SU-DHL-6 (cell line): ENCODE data around the gene RAB40C.

Source experiments
- H2AFZ ChIP-seq: fragments of 200-600 bp; sonication (generic); 2 replicates; pipeline ENCODE4 v1.6.1; 2014; ENCODE audit warnings: low read depth, mild to moderate bottlenecking, moderate library complexity, mixed read lengths, antibody characterized with exemption, low read length; ENCODE audit not compliant: severe bottlenecking
- H3F3A ChIP-seq: fragments of 200-600 bp; shearing (Covaris generic); 2 replicates; pipeline ENCODE4 v1.6.0; 2016; ENCODE audit warnings: antibody characterized with exemption, mild to moderate bottlenecking; ENCODE audit not compliant: insufficient read depth
- H3K27ac ChIP-seq: fragments of 200-600 bp; sonication (generic); 2 replicates; pipeline ENCODE4 v1.5.1; 2016; ENCODE audit warnings: low read depth, mild to moderate bottlenecking, low read length, moderate library complexity, mixed read lengths
- H3K27me3 ChIP-seq: fragments of 200-600 bp; sonication (generic), shearing (Covaris generic); 2 replicates; pipeline ENCODE4 v1.6.0; 2014; ENCODE audit warnings: mild to moderate bottlenecking, low read length
- H3K36me3 ChIP-seq: fragments of 200-600 bp; sonication (generic); 2 replicates; pipeline ENCODE4 v1.6.1; 2014; ENCODE audit warnings: mild to moderate bottlenecking, low read length, mixed read lengths
- H3K4me2 ChIP-seq: fragments of 300-600, 200-600 bp; shearing (Covaris generic), sonication (generic); 2 replicates; pipeline ENCODE4 v1.6.0; 2014; ENCODE audit warnings: low read length, low read depth, mild to moderate bottlenecking; ENCODE audit not compliant: poor library complexity, severe bottlenecking
- H3K4me3 ChIP-seq: fragments of 200-600 bp; sonication (generic); 2 replicates; pipeline ENCODE4 v1.5.1; 2014; ENCODE audit warnings: antibody characterized with exemption, low read length, mild to moderate bottlenecking, mixed read lengths; ENCODE audit not compliant: insufficient read depth, poor library complexity, severe bottlenecking
- H3K79me2 ChIP-seq: fragments of 200-600 bp; sonication (generic); 2 replicates; pipeline ENCODE4 v1.6.1; 2014; ENCODE audit warnings: mild to moderate bottlenecking, low read length, moderate library complexity; ENCODE audit not compliant: insufficient read depth
- H3K9ac ChIP-seq: fragments of 200-600 bp; sonication (generic); 2 replicates; pipeline ENCODE4 v1.7.0; 2014; ENCODE audit warnings: mild to moderate bottlenecking, low read length
- H3K9me2 ChIP-seq: fragments of 200-600 bp; sonication (generic); replicated peaks from 2 replicates; pipeline ENCODE4 v1.6.1; 2014; ENCODE audit warnings: low read length; ENCODE audit not compliant: insufficient read depth
- H3K9me3 ChIP-seq: fragments of 200-600 bp; sonication (generic); 2 replicates; pipeline ENCODE4 v1.6.1; 2014; ENCODE audit warnings: low read length, mixed read lengths; ENCODE audit not compliant: insufficient read depth
- H4K20me1 ChIP-seq: fragments of 200-600 bp; sonication (generic); 2 replicates; pipeline ENCODE4 v1.6.1; 2014; ENCODE audit warnings: low read depth, mild to moderate bottlenecking, antibody characterized with exemption, low read length, moderate library complexity, mixed read lengths
- EZH2phosphoT487 ChIP-seq: fragments of 200-600 bp; sonication (generic), shearing (Covaris generic); conservative IDR thresholded peaks from 2 replicates; pipeline ENCODE4 v1.6.1; 2018; ENCODE audit warnings: mild to moderate bottlenecking, antibody characterized with exemption, low read length, moderate library complexity, mixed read lengths
- TF ChIP-seq, protein P1 (sequence below): fragments of 200-600 bp; sonication (generic); IDR thresholded peaks from one replicate; pipeline ENCODE4 v1.5.1; 2017; ENCODE audit warnings: antibody characterized with exemption, mild to moderate bottlenecking, low read length, moderate library complexity; ENCODE audit not compliant: insufficient read depth, poor library complexity, severe bottlenecking

RAB40C gene

DNA sequence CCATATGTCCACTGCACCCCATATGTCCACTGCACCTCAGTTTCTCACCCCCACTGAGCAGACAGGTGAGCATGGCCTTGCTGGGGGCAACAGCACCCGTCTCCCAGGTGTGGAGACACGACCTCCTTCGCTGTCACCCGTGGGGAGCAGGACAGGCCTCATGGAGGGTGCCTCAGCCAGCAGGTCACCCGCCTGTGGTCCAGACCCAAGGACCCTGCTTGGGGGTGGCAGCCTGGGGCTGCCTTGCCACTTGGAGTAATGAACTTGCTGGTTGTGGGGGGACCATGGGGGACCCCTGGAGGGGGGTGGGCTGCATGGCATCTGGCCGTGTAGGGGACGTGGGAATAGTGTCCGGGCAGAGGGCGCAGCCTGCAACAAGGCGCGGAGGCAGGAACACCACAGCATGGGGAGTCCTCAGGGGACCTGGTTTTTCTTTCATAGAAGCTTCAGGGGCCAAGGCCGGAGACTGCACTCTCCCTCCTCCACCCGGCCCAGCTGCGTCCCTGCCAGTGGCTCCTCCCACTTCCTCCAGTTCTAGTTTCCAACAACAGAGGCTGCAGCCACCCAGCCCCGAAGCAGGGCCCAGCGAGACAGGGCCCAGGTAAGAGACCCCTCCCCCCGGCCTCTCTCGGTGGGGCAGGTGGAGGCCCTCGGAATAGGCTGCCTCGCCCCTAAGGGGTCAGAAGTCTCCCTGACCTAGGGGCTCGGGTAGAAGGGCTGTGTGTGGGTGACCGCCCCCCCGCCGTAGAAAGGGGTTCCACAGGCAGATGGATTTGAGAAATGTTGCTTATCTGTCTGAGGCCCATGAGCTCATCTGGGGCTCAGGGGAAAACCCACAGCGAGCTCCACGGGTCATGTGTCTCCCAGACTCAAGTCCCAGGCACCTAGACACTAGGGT is 23.1 kb upstream of the RAB40C start, which contains the start of gene NHLRC4:
TSS of gene NHLRC4 (plus strand) at position 531 of the 898 bp plus-strand sequence. CDS start 1,043 bp downstream, outside the sequence.
- Histone ChIP-seq H3K4me3 (no peak within 1 kb of the TSS), H4K20me1 (no peaks in the 10 kb centered on the region), H3F3A (no peaks in the 10 kb centered on the region), H2AFZ (peak within 1 kb of the TSS; percentile 58), H3K9me3 (no peaks in the 10 kb centered on the region), H3K9ac (no peak within 1 kb of the TSS; the same call in 1 of the 2 replicates), H3K4me2 (peak within 1 kb of the TSS; percentile 34), H3K27me3 (no peaks in the 10 kb centered on the region), H3K79me2 (no peaks in the 10 kb centered on the region), H3K36me3 (no peaks in the 10 kb centered on the region), H3K9me2 (no peaks in the 10 kb centered on the region), H3K27ac (no peak within 1 kb of the TSS)
- TF ChIP-seq, protein P1, sequence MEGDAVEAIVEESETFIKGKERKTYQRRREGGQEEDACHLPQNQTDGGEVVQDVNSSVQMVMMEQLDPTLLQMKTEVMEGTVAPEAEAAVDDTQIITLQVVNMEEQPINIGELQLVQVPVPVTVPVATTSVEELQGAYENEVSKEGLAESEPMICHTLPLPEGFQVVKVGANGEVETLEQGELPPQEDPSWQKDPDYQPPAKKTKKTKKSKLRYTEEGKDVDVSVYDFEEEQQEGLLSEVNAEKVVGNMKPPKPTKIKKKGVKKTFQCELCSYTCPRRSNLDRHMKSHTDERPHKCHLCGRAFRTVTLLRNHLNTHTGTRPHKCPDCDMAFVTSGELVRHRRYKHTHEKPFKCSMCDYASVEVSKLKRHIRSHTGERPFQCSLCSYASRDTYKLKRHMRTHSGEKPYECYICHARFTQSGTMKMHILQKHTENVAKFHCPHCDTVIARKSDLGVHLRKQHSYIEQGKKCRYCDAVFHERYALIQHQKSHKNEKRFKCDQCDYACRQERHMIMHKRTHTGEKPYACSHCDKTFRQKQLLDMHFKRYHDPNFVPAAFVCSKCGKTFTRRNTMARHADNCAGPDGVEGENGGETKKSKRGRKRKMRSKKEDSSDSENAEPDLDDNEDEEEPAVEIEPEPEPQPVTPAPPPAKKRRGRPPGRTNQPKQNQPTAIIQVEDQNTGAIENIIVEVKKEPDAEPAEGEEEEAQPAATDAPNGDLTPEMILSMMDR = no peak

DNA sequence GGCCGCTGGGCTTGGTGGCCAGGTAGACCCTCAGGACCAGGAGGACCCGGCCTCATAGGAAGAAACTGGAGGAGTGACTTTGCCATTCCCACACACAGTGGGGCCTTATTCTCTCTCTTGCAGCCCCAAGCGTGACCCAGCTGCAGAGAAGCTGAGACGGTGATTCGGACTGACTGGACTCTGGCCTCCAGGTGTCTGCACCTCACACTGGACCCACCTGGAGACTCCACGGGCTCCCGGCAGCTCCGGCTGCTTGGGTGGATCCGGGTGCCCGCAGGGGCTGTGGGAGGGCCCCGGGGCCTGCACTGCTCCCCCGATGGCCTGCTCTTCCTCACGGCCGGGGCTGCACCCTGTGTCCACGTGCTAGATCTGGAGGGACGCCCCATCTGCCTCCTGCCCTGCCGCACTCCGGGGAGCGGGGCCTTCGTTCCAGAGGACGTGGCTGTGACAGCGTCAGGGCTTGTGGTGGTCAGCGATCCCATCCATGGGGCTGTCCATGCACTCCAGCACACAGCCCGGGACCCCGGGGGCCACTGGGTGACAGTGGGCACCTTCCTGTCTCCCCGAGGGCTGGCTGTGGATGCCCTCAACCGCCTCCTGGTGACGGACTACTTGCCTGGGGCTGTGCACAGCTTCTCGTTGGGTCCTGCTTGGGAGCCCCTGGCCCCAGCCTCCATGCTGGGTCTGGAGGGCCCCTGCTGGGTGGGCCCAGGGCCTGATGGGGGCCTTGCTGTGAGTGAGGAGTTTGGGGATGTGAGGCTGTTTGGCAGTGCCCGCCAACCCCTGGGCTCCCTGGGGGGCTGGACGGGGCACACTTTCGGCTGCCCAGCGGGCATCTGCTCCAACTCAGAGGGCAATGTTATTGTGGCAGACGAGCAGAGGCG is 22.3 kb upstream of the RAB40C start:
- no peaks in the 10 kb centered on the region for H3K27me3 ChIP-seq
- no peak for TF ChIP-seq EZH2phosphoT487
- TF ChIP-seq, protein P1 = no peak
- H3K36me3 ChIP-seq = no peaks in the 10 kb centered on the region
- H2AFZ ChIP-seq = no peak overlapping the region
- no peaks in the 10 kb centered on the region for H3K79me2 ChIP-seq
- no peak overlapping the region for H3K27ac ChIP-seq
- H3K9me2 ChIP-seq = no peaks in the 10 kb centered on the region
- H3K9me3 ChIP-seq = no peaks in the 10 kb centered on the region
- H4K20me1 ChIP-seq = no peaks in the 10 kb centered on the region
- H3F3A ChIP-seq = no peaks in the 10 kb centered on the region
- H3K4me2 ChIP-seq = no peak overlapping the region
- H3K4me3 ChIP-seq = no peak overlapping the region
- H3K9ac ChIP-seq = no peak overlapping the region; the same call in 1 of the 2 replicates

- Histone ChIP-seq H4K20me1 (no peaks in the 10 kb centered on the region), H3K27ac (no peak overlapping the region), H3K4me2 (peak overlapping the region; percentile 67), H3K27me3 (no peaks in the 10 kb centered on the region), H2AFZ (no peak overlapping the region), H3K9me2 (no peaks in the 10 kb centered on the region), H3K4me3 (peak overlapping the region; percentile 54), H3F3A (no peaks in the 10 kb centered on the region), H3K36me3 (no peaks in the 10 kb centered on the region), H3K9ac (peak overlapping the region; percentile 74), H3K9me3 (no peaks in the 10 kb centered on the region), H3K79me2 (no peaks in the 10 kb centered on the region)
- TF ChIP-seq, protein P1 = no peak
- TF ChIP-seq EZH2phosphoT487 = no peak
Measured at GRCh38 chr16:568401-569258, 21.2 kb upstream of the RAB40C start.
